HG03469 (cell line): ENCODE results near the gene MMRN2.
A peak's percentile ranks its signal among the peaks of the same experiment; 100 is the strongest.

Source experiments
- ATAC-seq: cut with Tn5 transposase; IDR thresholded peaks from one replicate; pipeline ENCODE4 v1.9.1; 2021; ENCODE audit warnings: mild to moderate bottlenecking, moderate library complexity, moderate number of reproducible peaks; ENCODE audit not compliant: unreplicated experiment

MMRN2 gene

DNA sequence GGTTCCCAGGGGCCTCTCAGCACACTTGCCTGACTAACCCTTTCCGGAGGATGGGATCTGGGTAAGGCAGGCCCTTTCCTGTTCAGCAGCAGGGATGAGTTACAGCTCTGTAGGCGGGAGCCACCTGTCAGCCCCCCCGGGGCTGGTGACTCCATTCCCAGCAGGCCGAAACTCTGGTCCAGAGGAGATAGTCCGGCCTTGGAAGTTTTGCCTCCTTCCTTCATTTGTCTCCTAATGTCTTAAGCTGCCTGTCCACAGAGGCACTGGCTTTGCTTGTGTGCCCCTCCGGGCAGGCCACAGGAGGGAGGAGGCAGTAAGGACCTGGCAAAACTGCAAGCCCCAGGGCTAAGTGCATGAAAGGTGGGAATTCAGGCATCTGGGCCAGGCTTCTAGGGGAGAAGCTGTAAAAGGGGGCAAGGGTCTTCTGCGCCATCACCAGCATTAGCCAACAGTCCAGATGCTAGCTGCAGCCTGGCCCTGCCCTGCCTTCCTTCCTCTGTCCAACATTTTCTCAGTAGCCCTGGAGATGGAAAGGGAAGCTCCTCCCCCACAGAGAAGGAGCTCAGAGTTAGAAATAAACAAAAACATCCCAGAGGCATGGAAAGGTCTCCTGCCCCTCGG is 12.1 kb upstream of the MMRN2 start:
- no peak for ATAC-seq

DNA sequence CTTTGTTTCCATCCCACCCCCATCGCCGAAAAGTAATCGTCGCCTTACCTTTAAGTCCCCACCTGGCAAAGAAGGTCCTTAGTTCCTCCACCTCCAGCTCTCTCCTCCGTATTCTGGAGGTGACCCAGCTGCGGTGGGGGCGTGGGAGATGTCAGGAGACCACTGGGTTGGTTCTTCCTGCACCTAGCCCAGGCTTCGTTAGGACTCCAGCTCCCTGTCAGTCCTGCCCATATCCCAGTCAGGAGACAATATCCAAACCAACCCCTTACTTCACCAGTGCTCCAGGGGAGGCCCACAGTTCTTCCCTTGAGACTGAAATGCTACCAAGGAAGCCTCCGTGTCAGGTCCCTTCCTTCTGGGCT is 11.6 kb upstream of the MMRN2 start:
- ATAC-seq, result no peak

DNA sequence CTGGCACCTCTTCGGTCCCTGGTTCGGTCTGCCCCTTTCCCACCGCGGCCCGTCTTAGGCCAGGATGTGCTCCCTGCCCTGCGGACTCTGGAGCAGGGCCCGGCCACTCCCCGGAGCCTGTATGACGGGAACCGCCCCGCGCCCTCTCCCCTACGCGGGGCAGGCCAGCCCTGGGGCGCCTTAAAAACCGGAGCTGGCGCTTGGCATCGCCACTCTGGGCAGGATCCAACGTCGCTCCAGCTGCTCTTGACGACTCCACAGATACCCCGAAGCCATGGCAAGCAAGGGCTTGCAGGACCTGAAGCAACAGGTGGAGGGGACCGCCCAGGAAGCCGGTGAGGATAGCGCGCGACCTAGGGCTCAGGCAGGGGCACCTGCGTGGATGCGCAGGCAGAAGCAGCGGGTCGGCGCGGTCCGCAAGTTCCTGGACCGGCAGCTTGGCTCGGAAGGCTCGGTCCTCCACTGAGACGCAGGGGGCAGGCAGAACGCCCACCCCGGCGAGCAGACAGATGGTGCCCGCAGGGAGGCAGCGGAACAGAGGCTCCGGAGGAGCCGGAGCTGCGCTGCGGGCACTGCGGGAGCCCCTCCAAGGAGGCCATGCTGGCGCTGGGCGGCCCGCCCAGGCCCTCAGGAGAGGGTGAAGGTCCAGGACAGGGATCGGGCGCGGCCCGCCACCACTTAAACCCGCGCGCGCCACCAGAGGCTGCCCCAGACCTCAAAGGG is 11.0 kb upstream of the MMRN2 start, which contains the start of gene ADIRF:
ADIRF (plus strand) TSS at position 212 of the 723 bp plus-strand sequence; CDS start at position 275, 63 bp downstream.
- no peak for ATAC-seq

GRCh38 chr10:86967481-86967941 is 10.1 kb upstream of the MMRN2 start:
- no peak for ATAC-seq

GRCh38 chr10:86965986-86966654 is 8.7 kb upstream of the MMRN2 start:
- no peak for ATAC-seq

DNA sequence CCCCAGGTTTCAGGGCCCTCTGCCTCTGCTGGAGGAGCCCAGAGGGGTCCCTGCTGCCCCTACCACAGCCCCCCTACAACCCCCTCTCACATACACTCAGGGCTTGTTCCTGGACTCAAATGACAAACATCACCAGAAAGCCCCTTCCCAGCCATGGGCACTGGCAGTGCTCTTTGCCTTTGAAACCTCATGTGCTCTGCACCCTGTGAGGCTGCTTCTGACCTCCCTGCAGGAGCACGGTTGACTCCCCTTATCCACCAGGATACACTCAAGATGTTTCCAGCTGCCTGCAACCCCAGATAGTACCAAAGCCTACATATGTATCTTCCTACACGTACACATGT is 7.4 kb upstream of the MMRN2 start:
- ATAC-seq, result no peak

DNA sequence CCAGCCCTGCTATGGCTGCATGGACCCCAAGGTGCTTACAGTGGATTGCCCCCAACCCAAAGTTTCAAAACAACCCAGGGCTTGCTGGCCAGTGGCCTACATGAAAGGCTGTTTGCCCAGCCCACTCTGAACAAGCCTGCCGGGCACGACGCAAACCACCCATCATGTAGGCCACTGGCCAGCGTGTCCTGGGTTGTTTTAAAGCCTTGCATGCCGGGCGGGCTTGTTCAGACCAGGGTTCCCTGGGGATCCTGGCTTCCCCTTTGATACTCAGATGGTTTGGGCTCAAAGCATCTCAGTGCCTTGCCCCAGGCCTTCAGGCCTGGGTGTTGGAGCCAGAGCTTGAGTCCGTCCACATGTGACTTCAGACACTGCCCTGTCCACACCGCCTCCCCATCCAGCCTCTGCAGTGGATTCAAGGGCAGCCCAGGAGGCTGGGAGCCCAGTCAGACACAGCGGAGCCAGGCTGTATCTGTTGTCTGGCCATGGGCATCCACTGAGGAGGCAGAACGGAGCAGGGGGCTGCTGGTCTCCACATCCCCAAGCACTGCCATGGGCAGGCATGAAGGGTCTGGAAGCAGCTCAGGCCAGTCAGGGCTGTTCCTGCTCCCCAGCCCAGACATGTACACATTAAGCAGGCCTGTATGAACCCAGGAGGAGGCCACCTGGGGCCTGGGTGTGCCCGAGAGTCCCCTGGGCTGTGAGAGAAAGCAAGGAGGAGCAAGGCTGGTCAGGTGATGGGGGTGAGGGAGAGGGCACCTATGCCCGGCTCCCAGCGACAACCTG is 6.8 kb upstream of the MMRN2 start:
- ATAC-seq, result no peak

GRCh38 chr10:86963341-86963919 is 6.0 kb upstream of the MMRN2 start:
- ATAC-seq, result no peak

GRCh38 chr10:86962981-86963310 is 5.5 kb upstream of the MMRN2 start:
- no peak for ATAC-seq

- no peak for ATAC-seq
Measured at GRCh38 chr10:86962136-86962980, 4.9 kb upstream of the MMRN2 start.

DNA sequence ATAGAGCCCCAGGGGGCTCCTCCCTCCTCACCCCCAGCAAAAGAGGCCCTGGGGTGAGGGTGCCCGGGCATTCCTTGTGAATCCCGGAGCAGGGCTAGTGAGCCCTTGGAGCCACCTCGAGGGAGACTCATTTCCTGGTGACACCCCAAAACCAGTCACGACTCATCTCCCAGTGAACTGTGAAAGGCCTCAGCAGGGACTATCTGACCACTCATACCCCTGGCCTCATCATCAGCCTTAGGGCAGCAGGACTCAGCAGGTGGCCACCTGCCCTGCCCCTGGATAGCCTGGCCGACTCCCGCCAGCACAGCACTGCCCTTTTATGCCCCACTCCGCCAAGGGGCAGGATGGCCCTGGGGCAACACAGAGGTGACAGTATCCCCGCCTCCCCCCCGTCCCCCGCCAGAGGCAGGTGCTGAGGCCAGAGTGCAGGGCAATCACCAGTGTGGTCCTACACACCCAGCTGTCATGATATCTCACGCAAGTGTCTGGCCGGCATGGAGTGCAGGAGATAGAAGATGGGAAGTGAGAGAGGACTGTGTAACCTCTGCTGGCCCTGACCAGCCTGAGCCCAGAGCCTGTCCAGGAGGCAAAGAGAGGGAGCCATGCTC is 4.2 kb upstream of the MMRN2 start:
- ATAC-seq, result no peak

DNA sequence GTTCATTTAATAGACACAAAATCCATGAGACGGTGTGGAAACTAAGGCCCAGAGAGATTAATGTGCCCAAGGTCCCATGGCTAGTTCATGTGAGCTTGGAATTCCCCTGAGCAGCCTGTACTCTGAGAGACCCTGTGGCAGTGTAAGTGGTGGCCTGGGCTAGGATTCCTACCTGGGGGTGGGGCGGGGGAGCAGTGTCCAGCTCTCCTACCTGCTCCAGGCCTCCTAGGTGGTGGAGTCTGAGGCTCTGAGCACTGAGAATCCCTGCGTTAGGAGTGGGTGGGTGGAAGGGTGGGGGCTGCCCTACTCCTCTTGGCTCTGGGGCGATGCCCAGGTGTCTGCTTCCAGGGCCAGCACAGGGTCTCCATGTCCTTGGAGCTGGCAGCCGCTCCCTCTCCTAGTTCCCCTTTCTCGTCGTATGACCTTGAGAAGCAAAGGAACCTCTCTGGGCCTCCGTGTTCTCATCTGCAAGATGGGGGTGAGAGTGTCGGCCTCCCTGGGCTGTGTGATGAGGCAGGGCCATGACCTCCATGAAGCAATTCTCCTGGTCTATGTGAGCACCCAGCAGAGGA is 3.5 kb upstream of the MMRN2 start:
- no peak for ATAC-seq

- ATAC-seq, result peak; percentile 70
Measured at GRCh38 chr10:86960003-86960862, 2.8 kb upstream of the MMRN2 start.

GRCh38 chr10:86959737-86960002 is 2.3 kb upstream of the MMRN2 start:
- no peak for ATAC-seq

DNA sequence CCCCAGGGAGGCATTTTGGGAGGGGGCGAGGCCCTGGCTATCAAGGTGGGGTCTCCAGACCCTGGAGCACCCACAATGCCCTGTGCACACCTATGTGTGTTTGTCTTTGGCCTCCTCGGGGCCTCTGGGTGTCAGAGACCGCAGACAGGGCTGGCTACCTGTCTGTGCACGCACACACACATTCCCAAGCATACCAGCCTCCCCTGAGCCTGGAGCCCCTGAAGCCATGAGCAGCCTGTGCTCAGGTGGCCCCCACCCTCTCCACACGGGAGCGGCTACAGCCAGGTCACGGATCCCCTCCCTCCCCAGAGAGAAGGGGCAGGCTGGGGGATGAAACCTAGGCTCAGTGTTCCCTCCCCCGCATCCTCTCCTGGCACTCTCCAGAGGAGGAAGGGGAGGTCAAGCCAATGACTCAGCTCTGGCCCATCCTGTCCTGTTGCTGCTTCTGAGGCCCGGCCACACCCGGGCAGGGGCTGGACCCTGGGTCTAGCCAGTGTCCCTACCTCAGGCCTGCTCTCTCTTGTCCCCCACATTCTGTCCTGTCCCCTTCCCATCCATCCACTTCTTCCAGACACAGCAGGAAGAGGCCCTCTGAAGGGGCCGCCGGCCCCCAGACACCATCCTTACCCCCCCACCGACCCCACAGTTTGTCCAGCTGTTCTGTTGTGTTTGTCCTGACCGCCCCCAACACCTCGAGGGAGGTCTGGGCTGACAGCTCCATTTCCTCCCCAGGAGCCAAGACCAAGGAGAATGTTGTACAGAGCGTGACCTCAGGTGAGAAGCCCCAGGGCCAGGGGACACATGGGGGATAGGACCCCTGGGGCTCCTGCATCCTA is 1.7 kb upstream of the MMRN2 start:
- no peak for ATAC-seq

DNA sequence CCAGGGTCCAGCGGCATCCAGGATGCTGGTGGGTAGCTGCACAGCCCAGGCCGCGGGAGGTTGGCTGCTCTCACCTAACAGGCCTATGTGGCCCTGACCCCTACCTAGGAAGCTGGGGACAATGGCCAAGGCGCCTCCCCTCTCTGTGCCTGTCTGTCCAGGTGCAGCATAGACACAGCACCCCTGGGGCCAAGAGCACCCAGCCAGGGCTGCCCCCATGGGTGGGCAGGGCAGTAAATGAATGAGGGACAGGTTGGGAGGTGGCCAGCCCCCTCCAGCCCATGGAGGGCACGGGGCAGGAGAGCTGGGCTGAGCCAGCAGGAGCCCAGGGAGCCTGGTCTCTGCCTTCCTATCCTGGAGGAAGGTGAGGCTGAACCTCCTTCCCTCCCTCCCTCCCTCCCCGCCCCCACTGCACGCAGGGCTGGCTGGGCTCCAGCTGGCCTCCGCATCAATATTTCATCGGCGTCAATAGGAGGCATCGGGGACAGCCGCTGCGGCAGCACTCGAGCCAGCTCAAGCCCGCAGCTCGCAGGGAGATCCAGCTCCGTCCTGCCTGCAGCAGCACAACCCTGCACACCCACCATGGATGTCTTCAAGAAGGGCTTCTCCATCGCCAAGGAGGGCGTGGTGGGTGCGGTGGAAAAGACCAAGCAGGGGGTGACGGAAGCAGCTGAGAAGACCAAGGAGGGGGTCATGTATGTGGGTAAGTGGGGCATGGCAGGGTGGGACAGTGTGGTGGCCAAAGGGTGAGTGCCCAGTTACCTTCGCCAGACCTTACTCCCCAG is 893 bp upstream of the MMRN2 start, which contains the start of gene SNCG:
SNCG (plus strand) TSS at position 484 of the 785 bp plus-strand sequence; CDS start at position 583, 99 bp downstream.
- ATAC-seq, result no peak

- no peak for ATAC-seq
Measured at GRCh38 chr10:86956848-86957448, 467 bp downstream of the MMRN2 start.
